Activated T-cell treated with anti-CD3 and anti-CD28 coated beads, Interleukin-2, amount 50 U/mL, for 48 hours (primary cell): ENCODE results near the gene ZFYVE28.
"Not testable (repeated sequence)": the region's sequence is repeated elsewhere in the genome, so short reads cannot be mapped to it uniquely, and the experiment has no call there.

Experiments used
- DNase-seq, 2 experiments: peaks; one replicate each; pipeline ENCODE4 v3.0.0-alpha.2; 2020

ZFYVE28 gene

DNA sequence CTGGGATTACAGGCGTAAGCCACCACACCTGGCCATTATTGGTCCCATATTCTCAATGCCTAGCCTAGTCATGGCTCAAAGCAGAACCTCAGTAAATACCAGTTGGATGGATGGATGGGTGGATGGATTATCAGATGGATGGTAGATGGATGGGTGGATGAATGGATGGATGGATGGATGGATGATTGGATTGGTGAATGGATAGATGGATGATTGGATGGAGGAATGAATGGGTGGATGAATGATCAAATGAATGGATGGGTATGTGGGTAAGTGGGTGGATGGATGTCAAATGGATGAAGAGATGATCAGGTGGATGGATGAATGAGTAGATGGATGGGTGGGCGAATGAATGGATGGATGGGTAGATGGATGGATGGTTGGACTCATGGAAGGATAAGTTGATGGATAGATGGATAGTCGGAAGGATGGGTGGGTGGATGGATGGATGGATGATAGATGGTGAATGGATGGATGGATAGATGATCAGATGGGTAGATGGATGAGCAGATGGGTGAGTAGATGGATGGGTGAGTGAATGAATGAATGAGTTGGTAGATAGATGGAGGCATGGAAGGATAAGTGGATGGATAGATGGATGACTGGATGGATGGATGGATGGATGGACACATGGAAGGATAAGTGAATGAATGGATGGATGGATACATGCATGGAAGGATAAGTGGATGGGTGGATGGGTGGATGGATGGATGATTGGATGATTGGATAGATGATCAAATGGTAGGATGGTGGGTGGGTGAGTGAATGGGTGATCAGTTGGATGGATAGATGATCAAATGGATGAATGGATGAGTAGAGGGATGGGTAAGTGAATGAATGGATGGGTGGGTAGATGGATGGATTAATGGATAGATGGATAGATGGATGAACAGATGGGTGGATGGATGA is 28.5 kb upstream of the ZFYVE28 start:
- DNase-seq: no peak

DNA sequence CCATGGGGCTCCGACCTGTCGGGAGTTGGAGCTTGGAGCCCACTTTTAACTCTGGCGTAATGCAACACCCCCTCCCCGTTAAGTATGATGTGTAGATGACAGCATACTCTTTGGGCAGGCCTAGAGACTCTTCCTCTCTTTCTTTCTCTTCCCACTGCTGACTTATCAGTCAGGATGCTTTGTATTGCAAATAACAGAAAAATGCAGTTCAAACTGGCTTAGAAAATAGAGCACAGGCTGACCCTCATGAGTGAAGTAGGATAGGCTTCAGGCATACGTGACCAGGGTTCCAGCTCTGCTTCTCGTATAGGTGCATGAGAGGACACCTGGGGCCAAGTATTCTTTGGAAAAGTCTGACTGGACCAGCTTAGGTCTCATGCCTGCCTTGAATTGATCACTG is 27.1 kb upstream of the ZFYVE28 start:
- no peak for DNase-seq

DNA sequence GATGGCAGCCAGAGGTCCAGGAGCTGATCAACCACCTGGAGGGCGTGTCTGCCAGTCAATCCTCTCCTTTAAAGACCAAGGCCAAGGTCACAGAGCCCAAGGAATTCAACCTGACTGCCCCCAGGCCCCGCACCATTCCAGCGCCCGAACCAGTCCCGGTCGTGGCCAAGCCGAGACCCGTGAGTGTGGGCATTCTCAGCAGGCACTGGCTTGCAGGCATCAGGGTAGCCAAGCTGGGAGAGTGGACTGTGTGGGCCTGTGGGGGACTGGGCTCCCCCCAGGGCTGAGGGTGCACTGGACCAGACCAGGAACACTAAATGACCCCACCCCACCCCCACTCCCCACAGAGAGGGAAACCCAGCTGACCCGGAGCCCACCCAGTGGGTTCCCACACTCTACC is 26.7 kb upstream of the ZFYVE28 start:
- DNase-seq: no peak

DNA sequence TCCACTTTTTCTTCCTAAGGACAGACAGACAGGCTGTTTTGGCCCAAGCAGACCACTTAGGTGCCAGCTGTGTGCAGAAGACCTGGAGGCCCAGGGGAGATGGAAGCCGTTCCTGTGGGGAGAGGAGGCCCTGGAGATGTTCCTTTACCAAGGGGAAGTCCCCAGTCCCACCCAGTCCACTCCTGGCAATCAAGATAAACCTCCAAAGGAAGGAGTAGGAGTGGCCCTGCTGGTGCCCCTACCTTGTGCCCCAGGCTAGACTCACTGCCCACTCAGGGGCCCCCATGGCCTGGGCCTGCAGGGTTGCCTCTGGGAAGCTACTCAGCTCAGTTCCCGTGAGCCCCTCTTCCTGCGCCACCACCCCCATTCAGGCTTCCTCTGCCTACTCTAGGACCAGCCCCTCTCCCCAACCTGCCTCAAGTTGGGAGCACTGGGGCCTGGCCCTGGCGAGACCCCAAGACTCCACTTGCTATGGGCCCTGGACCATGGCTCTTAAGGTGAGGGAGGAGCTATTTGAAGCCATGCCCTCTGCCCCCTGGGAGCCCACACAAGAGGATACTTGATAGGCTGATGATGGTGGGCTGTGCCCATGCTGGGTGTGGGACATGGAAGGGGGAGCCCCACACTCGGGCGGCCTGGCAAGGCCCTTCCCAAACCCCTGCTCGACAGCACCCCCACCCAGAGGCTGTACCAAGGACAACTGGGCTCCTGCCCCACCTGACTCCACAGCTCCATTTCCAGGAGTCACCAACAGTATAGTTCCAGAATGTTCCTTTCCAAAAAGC is 25.7 kb upstream of the ZFYVE28 start:
- DNase-seq: no peak

DNA sequence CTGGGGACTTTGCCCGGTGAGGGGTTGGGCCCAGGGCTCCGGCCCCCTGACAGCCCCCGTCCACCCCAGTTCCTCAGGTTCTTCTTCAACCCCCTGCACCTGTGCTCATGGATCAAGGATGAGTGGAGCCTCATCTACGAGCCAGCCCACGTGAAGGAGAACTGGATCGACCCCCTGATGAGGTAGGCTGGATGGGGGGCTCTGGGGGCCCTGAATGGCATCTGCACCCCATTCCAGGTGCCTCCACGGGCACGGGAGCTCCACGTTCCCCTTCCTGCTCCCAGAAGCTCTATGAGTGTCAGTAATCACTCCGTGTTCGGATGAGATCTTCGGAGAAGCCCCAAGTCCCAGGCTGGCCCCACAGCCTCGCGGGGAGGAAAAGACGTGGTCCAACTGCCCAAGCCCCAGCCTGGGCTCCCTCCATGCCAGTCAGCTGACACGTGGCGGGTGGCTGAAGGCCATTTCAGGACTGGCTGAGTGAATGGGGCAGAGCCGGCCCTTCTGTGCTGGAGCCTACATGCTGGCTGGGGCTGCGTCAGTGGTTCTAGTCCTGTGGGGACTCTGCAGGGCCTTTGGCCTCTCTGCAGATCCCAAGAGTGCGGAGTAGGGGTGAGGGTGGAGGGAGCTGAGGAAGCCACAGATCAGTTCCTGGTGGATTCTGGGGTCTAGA is 24.8 kb upstream of the ZFYVE28 start:
- DNase-seq: no peak

DNA sequence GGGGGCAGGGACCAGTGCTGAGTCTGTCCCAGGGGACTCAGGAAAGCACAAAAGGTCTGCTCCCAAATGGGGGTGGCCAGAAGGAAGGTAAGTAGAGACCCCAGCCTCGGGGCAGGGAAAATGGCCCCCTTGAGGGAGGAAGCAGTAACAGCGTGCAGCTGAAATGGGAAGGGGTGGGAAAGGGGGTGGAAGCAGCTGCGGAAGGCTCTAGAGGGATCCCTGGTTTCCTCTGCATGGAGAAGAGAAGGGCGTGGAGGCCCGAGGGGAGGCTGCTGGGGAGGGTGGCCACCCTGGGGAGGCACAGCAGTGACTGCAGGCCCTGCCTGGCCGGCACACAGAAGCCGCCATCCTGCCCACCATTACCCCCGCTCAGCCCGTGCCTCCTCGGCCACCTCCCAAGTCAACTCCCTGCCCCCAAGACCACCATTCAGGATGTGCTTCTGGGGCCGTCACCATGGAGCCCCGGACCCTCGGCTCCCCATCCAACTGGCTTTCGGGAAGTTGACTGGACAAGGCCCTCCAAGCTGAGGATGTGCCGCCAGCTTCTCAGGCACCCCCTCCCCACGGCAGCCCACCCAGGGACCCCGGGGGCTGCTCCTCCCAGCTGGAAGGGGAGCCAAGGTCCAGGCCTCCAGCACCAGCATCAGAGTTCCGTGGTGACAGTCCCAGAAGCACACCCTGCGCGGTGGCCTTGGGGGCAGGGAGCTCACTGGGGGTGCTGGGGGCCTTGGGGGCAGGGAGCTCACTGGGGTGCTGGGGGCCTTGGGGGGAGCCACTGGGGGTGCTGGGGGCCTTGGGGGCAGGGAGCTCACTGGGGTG is 23.9 kb upstream of the ZFYVE28 start:
- no peak for DNase-seq

DNA sequence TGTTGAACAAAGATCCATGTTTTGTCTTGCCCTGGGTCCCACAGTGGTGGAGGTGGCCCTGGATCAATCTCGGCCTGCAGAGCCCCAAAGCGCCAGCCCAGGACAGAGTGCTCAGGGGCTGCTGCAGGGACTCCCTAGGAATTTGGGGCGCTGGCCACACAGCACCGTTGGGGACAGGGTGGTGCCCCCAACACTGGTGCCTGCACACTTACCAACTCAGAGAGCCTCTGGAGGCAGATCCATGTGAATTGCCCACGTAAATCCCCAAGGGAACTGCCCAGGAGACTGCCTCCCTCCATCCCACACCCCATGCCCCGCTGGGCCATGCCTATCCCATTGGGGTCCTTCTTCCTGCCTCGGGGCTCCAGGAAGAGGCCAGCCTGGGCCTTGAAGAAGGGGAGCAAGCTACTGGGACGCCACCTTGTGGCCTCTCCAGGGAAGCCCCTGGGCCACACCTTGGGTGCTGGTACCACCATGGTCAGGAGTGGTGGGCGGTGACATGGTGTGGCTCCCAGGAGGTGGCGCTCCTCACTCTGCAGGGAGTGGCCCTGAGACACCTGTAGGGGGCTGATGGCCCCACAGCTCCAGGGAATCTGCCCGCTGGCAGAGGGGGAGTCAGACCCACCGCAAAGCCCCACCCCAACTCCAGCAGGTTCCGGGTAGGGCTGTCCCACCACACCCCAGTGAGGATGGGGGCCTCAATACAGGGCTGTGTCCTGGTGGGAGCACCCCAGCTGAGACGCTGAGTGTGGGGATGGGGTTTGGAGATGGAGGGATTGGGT is 23.1 kb upstream of the ZFYVE28 start:
- DNase-seq: peak; percentile 88 to 91

DNA sequence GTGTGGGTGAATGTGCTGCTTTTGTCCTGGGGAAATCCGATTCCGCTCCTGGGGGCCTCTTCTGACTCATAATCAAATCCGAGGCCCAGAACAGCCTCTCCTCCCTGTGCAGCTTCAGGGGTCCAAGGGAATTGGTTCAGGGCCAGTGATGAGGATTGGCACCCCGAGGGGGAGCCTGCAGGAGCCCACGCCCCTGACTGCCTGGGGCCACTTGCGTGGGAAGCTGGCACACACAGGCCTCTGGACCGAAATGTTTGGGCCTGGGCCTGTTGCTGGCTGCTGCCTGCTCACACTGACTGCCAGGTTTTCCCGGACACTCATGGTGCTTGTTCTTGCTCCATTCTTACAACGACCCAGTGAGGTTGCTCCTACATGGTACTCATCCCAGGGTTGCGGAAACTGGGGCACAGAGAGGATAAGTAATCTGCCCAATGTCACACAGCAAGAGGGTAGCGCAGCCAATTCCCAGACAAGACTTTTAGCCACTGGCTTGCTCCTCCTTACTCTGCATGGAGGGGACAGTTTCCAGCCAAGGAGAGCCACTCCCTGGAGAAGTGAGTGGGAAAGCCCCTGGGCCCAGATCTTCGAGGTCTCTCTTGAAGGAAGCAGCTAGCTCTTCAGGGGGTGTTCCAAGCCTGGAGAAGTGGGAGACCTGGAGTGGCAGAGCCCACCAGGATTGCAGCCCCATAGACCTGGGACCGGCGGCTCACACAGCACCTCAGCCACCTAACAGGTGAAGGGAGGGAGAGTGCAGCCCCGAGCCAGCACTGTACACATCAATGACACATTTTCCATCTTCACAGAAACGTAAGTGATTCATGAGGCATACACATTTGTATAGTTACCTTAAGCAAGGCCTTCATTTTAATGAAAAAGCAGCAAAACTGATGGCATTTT is 20.6 kb upstream of the ZFYVE28 start:
- DNase-seq: no peak

DNA sequence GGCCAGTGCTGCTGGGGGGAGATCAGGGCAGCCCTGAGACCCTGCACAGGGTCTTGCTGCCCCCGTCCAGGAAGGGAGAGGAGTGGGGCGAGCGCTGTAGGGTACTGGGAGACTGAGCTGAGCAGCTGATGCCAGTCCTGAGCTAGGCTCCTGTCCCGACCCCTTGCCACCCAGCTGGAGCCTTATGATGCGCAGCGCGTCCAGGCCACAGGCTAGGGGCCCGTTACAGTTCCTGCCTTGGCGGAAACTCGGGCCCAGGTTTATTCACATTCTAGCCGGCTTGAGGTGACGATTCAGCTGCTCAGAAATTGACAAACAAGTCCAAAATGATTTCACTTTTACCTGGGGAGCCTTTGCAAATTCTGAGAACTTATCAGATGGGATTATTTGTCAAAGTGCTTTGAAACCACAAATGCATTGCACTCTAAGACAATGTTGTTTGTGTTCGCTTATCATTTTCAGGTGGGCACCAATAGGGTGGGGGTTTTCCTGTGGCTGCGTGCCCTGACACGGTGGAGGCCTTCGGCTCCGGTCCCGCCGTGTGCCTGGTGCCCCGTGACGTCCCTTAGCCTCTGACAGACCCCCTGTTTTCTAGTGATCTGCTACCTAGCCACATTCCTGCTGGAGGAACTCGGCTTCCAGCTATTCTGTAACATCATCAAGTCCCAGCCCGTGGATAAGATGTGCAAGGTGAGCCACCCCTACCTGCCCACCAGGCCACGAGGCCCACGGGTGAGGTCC is 19.2 kb upstream of the ZFYVE28 start:
- no peak for DNase-seq

DNA sequence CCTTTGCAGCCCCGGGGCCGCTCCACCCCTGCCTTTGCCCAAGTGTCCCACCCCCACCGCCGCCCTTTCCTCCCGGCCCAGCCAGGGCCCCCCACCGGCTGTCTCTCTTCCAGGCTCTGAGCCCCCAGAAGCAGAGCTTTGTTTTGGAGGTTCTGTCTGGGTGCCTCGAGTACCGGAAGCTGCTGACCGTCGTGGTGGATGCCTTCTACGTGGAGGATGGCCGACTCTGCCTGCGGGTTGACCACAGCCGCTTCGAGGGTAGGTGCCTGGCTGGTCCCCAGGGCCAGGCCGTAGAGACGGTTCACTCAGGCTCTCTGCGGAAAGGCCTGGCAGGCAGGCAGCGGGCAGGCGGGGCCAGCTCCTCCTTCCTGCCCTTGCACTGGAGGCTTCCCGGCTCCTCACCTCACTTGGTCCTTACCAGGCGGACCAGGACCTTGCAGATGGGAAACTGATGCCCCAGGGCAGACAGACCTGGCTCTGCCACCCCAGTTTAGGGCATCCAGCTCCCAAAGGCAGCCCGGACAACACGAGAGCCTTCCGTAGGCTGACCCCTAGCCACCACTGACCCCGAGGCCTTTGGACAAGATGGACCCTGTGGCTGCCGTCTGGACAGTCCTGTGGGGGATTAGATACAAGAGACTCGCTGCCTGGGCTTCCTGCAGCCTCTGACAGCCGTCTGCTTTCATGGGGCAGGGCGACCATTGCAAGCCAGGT is 18.5 kb upstream of the ZFYVE28 start:
- no peak for DNase-seq

DNA sequence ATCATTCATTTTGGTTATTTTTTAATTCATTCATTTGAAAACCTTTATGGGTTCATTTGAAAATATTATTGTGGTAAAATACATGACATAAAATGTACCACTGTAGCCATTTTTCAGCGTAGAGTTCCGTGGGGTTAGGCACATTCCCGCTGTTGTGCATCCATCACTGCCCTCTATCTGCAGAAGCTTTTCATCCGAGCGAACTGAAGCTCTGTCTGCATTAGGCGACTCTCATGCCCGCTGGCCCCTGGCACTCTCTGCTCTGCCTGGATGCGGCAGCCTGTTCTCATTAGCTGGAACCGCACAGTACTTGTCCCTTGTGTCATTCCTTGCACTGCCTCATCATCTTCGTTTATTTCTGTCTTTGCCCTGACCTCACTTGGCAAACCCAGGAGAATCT is 17.9 kb upstream of the ZFYVE28 start:
- DNase-seq: no peak

DNA sequence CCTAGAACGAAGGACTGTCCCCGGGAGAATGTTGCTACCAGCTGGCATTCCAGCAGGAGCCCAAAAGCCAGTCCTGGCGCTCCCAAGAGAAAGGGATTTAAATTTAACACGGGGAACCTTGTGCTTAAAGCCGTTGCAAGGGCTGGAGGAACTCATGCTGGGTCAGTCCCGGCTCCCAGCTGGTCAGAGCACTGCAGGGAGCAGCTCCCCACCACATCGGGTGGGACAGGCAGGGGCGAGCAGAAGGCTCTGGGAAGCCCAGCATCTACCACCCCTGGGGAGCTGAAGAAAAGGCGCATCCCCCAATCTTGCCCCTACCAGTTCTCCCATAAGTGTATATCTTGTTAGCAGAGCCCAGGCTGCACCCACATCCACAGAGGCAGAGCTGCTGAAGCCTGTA is 16.0 kb upstream of the ZFYVE28 start:
- DNase-seq: no peak

DNA sequence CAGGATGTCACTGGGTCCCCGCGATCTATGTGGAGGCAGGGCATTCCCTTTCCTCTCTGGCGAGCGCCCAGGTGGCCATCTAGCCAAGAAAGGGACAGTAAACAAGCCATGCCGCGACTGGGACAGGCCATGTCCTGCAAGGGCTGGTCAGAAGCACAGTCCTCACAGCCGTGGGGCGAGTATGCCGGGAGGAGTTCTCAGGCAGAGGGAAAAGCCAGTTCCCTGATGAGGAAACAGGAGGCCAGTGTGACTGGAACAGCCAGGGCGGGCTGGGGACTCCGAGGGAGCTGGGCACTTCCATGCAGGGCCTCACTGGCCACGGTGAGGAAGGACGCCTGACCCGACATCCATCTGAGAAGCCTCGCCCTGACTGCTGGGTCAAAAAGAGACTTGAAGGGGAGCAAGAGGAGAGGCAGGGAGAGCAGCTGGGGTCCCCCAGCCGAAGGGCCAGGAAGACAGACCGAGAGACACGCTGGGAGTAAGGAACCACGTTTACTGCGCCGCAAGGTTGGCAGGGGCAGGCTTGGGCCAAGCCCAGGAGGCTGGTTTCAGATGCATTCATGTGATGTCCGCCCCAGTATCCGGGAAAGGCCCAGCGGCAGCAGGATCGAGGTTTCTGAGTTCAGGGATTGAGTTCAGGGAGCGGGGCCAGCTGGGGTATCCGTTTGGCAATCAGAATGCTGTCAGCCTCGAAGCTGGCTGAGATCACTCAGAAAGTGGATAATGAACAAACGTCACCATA is 15.3 kb upstream of the ZFYVE28 start:
- no peak for DNase-seq

DNA sequence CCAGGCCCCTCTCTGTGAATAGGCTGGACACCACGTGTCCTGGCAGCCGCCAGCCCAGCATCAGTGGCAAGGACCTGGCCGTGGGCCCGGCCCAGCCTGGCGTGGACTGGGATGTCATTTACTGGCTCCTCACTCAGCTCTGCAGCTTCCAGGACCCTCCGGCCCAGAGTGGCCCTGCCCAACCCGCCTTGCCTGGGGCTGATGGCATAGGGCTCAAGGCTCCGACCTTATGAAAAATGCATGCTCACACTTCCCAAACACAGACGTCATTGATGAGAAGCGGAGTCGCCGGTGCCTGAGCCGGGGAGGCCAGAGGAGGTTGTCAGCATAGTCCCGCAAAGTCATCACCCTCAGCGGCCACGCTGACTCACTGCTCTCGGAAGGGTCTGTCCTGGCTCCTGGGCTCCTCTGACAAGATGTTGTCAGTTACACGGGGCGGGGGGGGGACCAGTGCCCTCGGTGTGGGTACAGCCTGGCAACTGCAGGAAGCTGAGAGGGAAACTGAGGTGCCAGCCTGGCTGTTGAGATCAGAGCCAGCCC is 14.6 kb upstream of the ZFYVE28 start:
- DNase-seq: no peak

DNA sequence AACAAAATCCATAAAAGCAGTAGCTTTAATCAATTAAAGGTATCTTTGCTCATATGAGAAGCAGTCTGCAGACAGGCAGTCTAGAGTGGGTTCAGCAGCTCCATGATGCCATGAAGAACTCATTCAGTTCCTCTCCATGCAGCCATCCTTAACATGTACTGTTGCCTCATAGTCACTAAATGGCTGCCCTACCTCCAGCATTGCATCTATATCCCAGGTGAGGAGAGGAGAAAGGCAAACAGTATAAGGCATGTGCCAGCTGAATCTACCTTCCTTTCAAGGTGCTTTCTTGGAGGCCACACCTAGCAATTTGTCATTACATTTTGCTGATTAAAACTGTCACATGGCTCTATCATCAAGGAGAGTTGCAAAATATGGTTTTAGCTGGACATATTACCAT is 13.6 kb upstream of the ZFYVE28 start:
- DNase-seq: no peak

DNA sequence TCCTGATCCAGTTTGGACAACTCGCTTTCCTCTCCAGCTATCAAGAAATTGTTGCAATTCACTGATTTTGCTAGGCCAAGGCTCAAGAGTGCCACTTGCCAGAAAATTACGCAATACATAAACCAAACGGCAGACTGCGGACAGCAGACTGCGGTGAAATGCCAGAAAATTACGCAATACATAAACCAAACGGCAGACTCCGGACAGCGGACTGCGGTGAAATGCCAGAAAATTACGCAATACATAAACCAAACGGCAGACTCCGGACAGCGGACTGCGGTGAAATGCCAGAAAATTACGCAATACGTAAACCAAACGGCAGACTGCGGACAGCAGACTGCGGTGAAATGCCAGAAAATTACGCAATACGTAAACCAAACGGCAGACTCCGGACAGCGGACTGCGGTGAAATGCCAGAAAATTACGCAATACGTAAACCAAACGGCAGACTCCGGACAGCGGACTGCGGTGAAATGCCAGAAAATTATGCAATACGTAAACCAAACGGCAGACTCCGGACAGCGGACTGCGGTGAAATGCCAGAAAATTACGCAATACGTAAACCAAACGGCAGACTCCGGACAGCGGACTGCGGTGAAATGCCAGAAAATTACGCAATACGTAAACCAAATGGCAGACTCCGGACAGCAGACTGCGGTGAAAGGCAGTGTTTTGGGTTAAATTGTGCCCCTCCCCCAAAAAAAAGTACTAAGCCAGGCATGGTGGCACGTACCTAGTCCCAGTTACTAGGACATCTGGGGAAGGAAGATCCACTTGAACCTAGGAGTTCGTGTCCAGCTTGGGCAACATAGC is 11.7 kb upstream of the ZFYVE28 start:
- not testable (repeated sequence) for DNase-seq

DNA sequence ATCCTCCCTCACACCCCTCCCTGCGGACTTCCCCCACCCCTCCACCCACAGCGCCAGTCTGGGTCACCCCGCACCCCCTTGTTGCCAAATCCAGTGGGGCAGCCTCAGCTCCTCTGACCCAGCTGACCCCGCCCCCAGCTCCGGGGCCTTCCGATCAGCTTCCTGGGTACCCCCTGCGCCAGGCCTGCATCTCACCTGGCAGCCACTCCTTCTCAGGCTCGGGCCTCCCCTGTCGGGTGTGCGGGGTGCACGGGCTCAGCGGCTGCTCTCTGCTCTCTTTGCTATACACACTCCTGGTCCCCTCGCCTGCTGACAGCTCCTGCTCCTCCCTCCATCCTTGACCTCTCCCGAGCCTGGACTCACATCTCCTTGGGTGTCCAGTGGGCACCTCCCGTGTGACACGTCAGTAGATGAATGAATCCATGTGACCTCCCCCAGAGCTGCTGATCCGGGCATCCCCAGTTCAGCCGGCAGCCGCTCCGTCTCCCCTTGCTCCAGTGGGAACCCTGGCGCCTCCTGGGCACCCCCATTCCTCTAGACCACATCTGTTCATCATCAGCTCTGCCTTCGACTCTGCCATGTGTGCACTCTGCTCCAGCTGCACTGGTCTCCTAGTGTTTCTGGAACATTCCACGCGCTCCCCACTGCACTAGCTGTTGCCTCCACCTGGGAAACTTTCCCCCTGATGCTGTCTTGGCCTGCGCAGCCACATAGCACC is 10.2 kb upstream of the ZFYVE28 start:
- no peak for DNase-seq
